ENCODE measurements around the gene ADGRF5.

ADGRF5 gene

DNA sequence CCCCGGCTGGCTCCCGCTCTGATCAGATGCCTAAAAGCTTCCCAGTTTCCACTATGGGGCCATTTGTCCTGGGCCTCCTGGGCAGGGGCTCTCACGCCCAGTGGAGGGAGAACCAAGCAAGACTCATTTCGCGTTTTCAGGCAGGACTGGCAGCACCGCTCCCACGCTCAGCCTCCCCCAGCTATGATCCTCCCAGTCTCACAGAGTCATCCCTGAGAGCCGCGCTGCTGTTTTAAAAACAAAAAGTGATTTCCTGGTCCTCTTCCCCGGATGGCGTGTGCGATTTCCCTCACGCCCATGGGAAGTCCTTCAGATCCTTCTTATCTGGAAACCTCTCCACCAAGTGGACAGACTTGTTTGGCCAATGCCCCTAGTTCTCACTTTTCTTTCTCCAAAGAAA is at the start of gene ADGRF5:
Gene ADGRF5 (minus strand): TSS at position 208 of the 400 bp plus-strand sequence. CDS start 15,176 bp downstream, outside the sequence.
- ATAC-seq (ENCODE audit: low read depth) (no peak), DNase-seq (ENCODE audit: low spot score) (no peak)
- no peak within 1 kb of the TSS for H3K27ac ChIP-seq (ENCODE audit: poor library complexity, severe bottlenecking)
- H3K36me3 ChIP-seq (ENCODE audit: low read depth), result no peaks in the 10 kb centered on the region
- H3K4me3 ChIP-seq (ENCODE audit: severe bottlenecking), result no peak within 1 kb of the TSS
- TF ChIP-seq, protein P1, sequence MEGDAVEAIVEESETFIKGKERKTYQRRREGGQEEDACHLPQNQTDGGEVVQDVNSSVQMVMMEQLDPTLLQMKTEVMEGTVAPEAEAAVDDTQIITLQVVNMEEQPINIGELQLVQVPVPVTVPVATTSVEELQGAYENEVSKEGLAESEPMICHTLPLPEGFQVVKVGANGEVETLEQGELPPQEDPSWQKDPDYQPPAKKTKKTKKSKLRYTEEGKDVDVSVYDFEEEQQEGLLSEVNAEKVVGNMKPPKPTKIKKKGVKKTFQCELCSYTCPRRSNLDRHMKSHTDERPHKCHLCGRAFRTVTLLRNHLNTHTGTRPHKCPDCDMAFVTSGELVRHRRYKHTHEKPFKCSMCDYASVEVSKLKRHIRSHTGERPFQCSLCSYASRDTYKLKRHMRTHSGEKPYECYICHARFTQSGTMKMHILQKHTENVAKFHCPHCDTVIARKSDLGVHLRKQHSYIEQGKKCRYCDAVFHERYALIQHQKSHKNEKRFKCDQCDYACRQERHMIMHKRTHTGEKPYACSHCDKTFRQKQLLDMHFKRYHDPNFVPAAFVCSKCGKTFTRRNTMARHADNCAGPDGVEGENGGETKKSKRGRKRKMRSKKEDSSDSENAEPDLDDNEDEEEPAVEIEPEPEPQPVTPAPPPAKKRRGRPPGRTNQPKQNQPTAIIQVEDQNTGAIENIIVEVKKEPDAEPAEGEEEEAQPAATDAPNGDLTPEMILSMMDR (IDR thresholded peaks at IDR 0.05; ENCODE audit: poor library complexity, severe bottlenecking), result no peak
- H3K4me1 ChIP-seq (ENCODE audit: insufficient read depth, poor library complexity, severe bottlenecking), result peaks cover 10% of the 10 kb centered on the region
- no peaks in the 10 kb centered on the region for H3K9me3 ChIP-seq (ENCODE audit: severe bottlenecking)
- no peaks in the 10 kb centered on the region for H3K27me3 ChIP-seq (ENCODE audit: insufficient read depth, poor library complexity, severe bottlenecking)

DNA sequence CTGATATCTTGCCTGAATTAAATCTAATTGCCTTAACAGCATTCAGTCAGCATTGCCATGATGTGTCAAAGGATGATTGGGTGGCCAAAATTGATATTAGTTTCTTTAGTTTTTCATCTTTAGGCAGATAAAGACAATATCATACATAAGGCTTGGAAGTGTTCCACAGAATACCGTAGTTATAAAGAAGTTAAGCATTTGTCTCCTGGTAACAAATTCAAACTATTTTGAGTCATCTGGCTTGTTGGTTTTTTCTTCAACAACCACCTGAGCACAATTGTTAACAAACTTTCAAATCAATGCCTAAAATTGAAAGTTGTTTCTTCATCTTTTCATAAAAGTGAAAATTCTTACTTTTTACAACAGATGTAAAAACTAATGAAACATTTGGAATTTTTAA is 47.5 kb upstream of the ADGRF5 start:
- DNase-seq (ENCODE audit: low spot score) (no peak), ATAC-seq (ENCODE audit: low read depth) (no peak)
- H3K4me1 ChIP-seq (ENCODE audit: insufficient read depth, poor library complexity, severe bottlenecking), result peaks cover 4% of the 10 kb centered on the region
- TF ChIP-seq, protein P1 (IDR thresholded peaks at IDR 0.05; ENCODE audit: poor library complexity, severe bottlenecking), result no peak
- no peak overlapping the region for H3K4me3 ChIP-seq (ENCODE audit: severe bottlenecking)
- no peak overlapping the region for H3K27ac ChIP-seq (ENCODE audit: poor library complexity, severe bottlenecking)
- H3K36me3 ChIP-seq (ENCODE audit: low read depth), result no peaks in the 10 kb centered on the region
- H3K27me3 ChIP-seq (ENCODE audit: insufficient read depth, poor library complexity, severe bottlenecking), result no peaks in the 10 kb centered on the region
- H3K9me3 ChIP-seq (ENCODE audit: severe bottlenecking), result no peaks in the 10 kb centered on the region

DNA sequence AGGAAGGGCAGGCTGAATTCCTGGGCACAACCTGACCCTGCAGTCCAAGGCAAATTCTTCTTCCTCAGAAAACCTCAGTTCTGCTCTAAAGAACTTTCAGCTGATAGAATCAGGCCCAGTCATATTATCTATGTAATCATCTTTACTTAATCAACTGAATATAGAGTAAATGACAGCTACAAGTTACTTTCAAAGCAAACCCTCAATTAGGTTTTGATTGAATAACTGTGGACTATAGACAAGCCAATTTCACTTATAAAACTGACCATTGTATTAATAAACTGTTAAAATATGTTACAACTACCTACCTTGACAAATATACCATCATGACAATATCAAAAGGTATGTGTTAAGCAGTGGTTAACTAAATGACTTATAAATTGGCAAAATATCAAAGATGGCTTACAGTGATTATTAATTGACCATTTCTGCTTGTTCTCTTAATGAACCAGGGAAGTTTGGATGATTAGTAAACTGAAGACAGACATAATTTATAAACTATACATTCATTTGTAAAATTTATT is 46.1 kb upstream of the ADGRF5 start:
- no peaks in the 10 kb centered on the region for H3K36me3 ChIP-seq (ENCODE audit: low read depth)
- no peak overlapping the region for H3K27ac ChIP-seq (ENCODE audit: poor library complexity, severe bottlenecking)
- H3K4me1 ChIP-seq (ENCODE audit: insufficient read depth, poor library complexity, severe bottlenecking), result peaks cover 2% of the 10 kb centered on the region
- TF ChIP-seq, protein P1 (IDR thresholded peaks at IDR 0.05; ENCODE audit: poor library complexity, severe bottlenecking), result no peak
- H3K9me3 ChIP-seq (ENCODE audit: severe bottlenecking), result no peaks in the 10 kb centered on the region
- H3K4me3 ChIP-seq (ENCODE audit: severe bottlenecking), result no peak overlapping the region
- H3K27me3 ChIP-seq (ENCODE audit: insufficient read depth, poor library complexity, severe bottlenecking), result no peaks in the 10 kb centered on the region
- DNase-seq (ENCODE audit: low spot score) (no peak), ATAC-seq (ENCODE audit: low read depth) (0 out of 3 replicates have a peak, but pooled peaks have one; percentile 12)

- no peak for DNase-seq (ENCODE audit: low spot score)
- no peak for ATAC-seq (ENCODE audit: low read depth)
- Histone ChIP-seq H3K36me3 (ENCODE audit: low read depth) (no peaks in the 10 kb centered on the region), H3K9me3 (ENCODE audit: severe bottlenecking) (no peaks in the 10 kb centered on the region), H3K4me3 (ENCODE audit: severe bottlenecking) (no peak overlapping the region), H3K4me1 (ENCODE audit: insufficient read depth, poor library complexity, severe bottlenecking) (no peaks in the 10 kb centered on the region), H3K27ac (ENCODE audit: poor library complexity, severe bottlenecking) (no peak overlapping the region), H3K27me3 (ENCODE audit: insufficient read depth, poor library complexity, severe bottlenecking) (no peaks in the 10 kb centered on the region)
- TF ChIP-seq, protein P1 (IDR thresholded peaks at IDR 0.05; ENCODE audit: poor library complexity, severe bottlenecking), result no peak
Observed at GRCh38 chr6:46964716-46965519, 43.2 kb upstream of the ADGRF5 start.

GRCh38 chr6:46963626-46964025 is 41.9 kb upstream of the ADGRF5 start:
- DNase-seq (ENCODE audit: low spot score) (no peak), ATAC-seq (ENCODE audit: low read depth) (no peak)
- Histone ChIP-seq H3K27me3 (ENCODE audit: insufficient read depth, poor library complexity, severe bottlenecking) (no peaks in the 10 kb centered on the region), H3K27ac (ENCODE audit: poor library complexity, severe bottlenecking) (no peak overlapping the region), H3K4me1 (ENCODE audit: insufficient read depth, poor library complexity, severe bottlenecking) (no peaks in the 10 kb centered on the region), H3K36me3 (ENCODE audit: low read depth) (no peaks in the 10 kb centered on the region), H3K9me3 (ENCODE audit: severe bottlenecking) (no peaks in the 10 kb centered on the region), H3K4me3 (ENCODE audit: severe bottlenecking) (no peak overlapping the region)
- TF ChIP-seq, protein P1 (IDR thresholded peaks at IDR 0.05; ENCODE audit: poor library complexity, severe bottlenecking), result no peak

Data from RWPE2 (cell line).